ENCODE data around the gene OR10A5.
"Not testable (repeated sequence)": the region's sequence is repeated elsewhere in the genome, so short reads cannot be mapped to it uniquely, and the experiment has no call there.

The OR10A5 gene

GRCh38 chr11:6871278-6871677 lies 25.8 kb downstream of the OR10A5 start:
- DNase-seq (ENCODE audit: insufficient read length, low spot score) (no peak), FAIRE-seq (no peak)

GRCh38 chr11:6875761-6876160 lies 30.3 kb downstream of the OR10A5 start:
- DNase-seq (ENCODE audit: insufficient read length, low spot score) (no peak), FAIRE-seq (no peak)

DNA sequence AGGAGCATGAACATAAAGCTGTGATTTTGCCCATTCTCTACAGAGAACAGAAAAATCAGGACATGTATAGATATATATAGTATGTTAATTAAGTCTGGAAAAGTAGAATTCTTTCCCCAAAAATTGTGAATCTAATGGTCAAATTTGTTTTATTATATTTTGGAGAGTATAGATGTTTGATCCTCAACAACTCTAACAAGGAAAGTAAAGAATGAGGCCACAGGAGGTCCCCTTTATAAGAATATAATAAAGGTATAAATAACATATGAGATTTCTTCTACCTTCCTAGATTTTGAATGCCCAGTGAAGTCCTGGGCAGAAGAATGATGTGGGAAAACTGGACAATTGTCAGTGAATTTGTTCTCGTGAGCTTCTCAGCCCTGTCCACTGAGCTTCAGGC lies 30.8 kb downstream of the OR10A5 start, which contains the start of gene OR10A4:
Gene OR10A4 (plus strand): TSS at position 301 of the 400 bp plus-strand sequence. CDS start 23 bp downstream, at position 324.
- no peak for DNase-seq (ENCODE audit: insufficient read length, low spot score)
- FAIRE-seq = no peak

GRCh38 chr11:6876914-6877313 lies 31.4 kb downstream of the OR10A5 start:
- DNase-seq (ENCODE audit: insufficient read length, low spot score) (no peak), FAIRE-seq (no peak)

GRCh38 chr11:6882751-6883150 lies 37.3 kb downstream of the OR10A5 start:
- FAIRE-seq = no peak

DNA sequence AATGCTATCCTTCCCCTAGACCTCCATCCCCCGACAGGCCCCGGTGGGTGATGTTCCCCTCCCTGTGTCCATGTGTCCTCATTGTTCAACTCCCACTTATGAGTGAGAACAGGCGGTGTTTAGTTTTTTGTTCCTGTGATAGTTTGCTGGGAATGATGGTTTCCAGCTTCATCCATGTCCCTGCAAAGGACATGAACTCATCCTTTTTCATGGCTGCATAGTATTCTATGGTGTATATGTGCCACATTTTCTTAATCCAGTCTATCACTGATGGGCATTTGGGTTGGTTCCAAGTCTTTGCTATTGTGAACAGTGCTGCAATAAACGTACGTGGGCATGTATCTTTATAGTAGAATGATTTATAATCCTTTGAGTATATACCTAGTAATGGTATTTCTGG lies 42.2 kb downstream of the OR10A5 start:
- FAIRE-seq = not testable (repeated sequence)

More at GRCh38 chr11:6882751-6883150, 37.3 kb downstream of the OR10A5 start:
- no peak for DNase-seq (ENCODE audit: insufficient read length, low spot score)

DNA sequence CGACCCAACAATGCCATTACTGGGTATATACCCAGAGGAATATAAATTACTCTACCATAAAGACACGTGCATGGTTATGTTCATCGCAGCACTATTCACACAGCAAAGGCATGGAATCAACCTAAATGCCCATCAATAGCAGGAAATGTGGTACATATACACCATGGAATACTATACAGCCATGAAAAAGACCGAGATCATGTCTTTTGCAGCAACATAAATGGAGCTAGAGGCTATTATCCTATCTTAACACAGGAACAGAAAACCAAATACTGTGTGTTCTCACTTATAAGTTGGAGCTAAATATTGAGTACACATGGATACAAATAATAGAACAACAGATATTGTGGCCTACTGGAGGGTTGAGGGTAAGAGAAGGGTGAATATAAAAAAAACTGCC lies 43.3 kb downstream of the OR10A5 start:
- no peak for FAIRE-seq

More for the DNA sequence above, 42.2 kb downstream of the OR10A5 start:
- DNase-seq (ENCODE audit: insufficient read length, low spot score) = not testable (repeated sequence)

GRCh38 chr11:6889835-6890234 lies 44.4 kb downstream of the OR10A5 start:
- FAIRE-seq (no peak), DNase-seq (ENCODE audit: insufficient read length, low spot score) (no peak)

More for the DNA sequence above, 43.3 kb downstream of the OR10A5 start:
- no peak for DNase-seq (ENCODE audit: insufficient read length, low spot score)

GRCh38 chr11:6892400-6892799 lies 46.9 kb downstream of the OR10A5 start, which contains the start of gene OR2D2:
Gene OR2D2, minus strand, starts transcription at chr11:6892500. Its CDS starts 0 bp downstream, at chr11:6892500.
- FAIRE-seq (no peak), DNase-seq (ENCODE audit: insufficient read length, low spot score) (no peak)

GRCh38 chr11:6894097-6894496 lies 48.6 kb downstream of the OR10A5 start:
- no peak for DNase-seq (ENCODE audit: insufficient read length, low spot score)
- FAIRE-seq = no peak

DNA sequence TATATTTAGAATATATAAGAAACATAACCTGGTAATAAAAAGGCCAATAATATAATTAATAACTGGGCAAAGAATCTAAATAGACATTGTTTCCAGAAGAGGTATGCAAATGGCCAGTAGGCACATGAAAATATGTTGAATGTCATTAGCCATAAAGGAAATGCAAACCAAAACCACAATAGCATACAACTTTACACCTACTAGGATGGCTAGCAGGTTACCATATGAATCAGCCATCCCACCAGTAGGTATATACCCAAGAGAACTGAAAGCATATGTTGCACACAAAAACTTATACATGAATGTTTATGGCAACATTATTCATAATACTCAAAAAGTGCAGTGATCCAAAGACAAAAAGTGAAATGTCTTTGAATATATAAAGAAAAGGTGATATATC lies 49.5 kb downstream of the OR10A5 start:
- FAIRE-seq = no peak
- no peak for DNase-seq (ENCODE audit: insufficient read length, low spot score)

All from HTR-8/SVneo (cell line).